GM23338 (cell line): Measurements from ENCODE around the gene TBC1D2B. TPM values are rescaled to one million over a fixed set of nuclear protein-coding genes. Genes with fewer than 3 reads are reported as not detected.
A peak's percentile ranks its signal among the peaks of the same experiment; 100 is the strongest.

Experiments used
- ATAC-seq: fragments of 200-7000 bp; cut with Tn5 transposase; 3 replicates; pipeline ENCODE4 v1.9.1; 2020
- DNase-seq: peaks from one replicate; pipeline ENCODE4 v3.0.0-alpha.2; 2015; ENCODE audit warnings: low spot score
- H2AFZ ChIP-seq: fragments of 200-600 bp; sonication (generic); 2 replicates; pipeline ENCODE4 v1.8.0; 2016; ENCODE audit warnings: antibody characterized with exemption, mild to moderate bottlenecking, moderate library complexity
- H3F3A ChIP-seq: fragments of 200-600 bp; sonication (generic); replicated peaks from 2 replicates; pipeline ENCODE4 v1.8.0; 2017; ENCODE audit warnings: antibody characterized with exemption, mixed run types, low read depth
- H3K27ac ChIP-seq: fragments of 200-600 bp; sonication (generic); 2 replicates; pipeline ENCODE4 v1.6.1; 2016; ENCODE audit warnings: low read depth
- H3K27me3 ChIP-seq: fragments of 200-600 bp; sonication (generic); 2 replicates; pipeline ENCODE4 v1.8.0; 2016; ENCODE audit warnings: mild to moderate bottlenecking, mixed run types, moderate library complexity; ENCODE audit not compliant: insufficient read depth
- H3K36me3 ChIP-seq: fragments of 200-600 bp; sonication (generic); 2 replicates; pipeline ENCODE4 v1.8.0; 2016; ENCODE audit warnings: mild to moderate bottlenecking; ENCODE audit not compliant: insufficient read depth
- H3K4me1 ChIP-seq: fragments of 200-600 bp; sonication (generic); 2 replicates; pipeline ENCODE4 v1.8.0; 2016; ENCODE audit warnings: mild to moderate bottlenecking, moderate library complexity; ENCODE audit not compliant: insufficient read depth
- H3K4me2 ChIP-seq: fragments of 200-600 bp; sonication (generic); 2 replicates; pipeline ENCODE4 v1.7.1; 2017; ENCODE audit warnings: mixed run types
- H3K4me3 ChIP-seq: fragments of 200-600 bp; sonication (generic); 2 replicates; pipeline ENCODE4 v1.6.1; 2016; ENCODE audit warnings: mixed run types
- H3K79me2 ChIP-seq: fragments of 200-600 bp; sonication (generic); replicated peaks from 2 replicates; pipeline ENCODE4 v1.8.0; 2017; ENCODE audit warnings: mild to moderate bottlenecking; ENCODE audit not compliant: insufficient read depth
- H3K9me2 ChIP-seq: fragments of 200-600 bp; sonication (generic); 2 replicates; pipeline ENCODE4 v1.8.0; 2017; ENCODE audit not compliant: insufficient read depth
- H4K20me1 ChIP-seq: fragments of 200-600 bp; sonication (generic); replicated peaks from 2 replicates; pipeline ENCODE4 v1.8.0; 2017; ENCODE audit warnings: mild to moderate bottlenecking; ENCODE audit not compliant: insufficient read depth
- H3K27ac Mint-ChIP-seq: 2 replicates; pipeline ENCODE4 v1.8.0; 2020; ENCODE audit warnings: inconsistent platforms, mild to moderate bottlenecking, moderate library complexity, mixed read lengths
- H3K27me3 Mint-ChIP-seq: 3 replicates; pipeline ENCODE4 v1.8.0; 2022; ENCODE audit warnings: low read depth, mild to moderate bottlenecking, moderate library complexity, mixed read lengths, inconsistent platforms; ENCODE audit not compliant: insufficient read depth, poor library complexity
- H3K36me3 Mint-ChIP-seq: 3 replicates; pipeline ENCODE4 v1.8.0; 2021; ENCODE audit warnings: low read depth, mild to moderate bottlenecking, inconsistent platforms, moderate library complexity, mixed read lengths
- H3K4me1 Mint-ChIP-seq: 3 replicates; pipeline ENCODE4 v1.8.0; 2020; ENCODE audit warnings: mild to moderate bottlenecking, inconsistent platforms, mixed read lengths
- H3K4me3 Mint-ChIP-seq: 3 replicates; pipeline ENCODE4 v1.8.0; 2021; ENCODE audit warnings: moderate library complexity, mild to moderate bottlenecking, inconsistent platforms, mixed read lengths
- H3K9me3 Mint-ChIP-seq: 3 replicates; pipeline ENCODE4 v1.8.0; 2020; ENCODE audit warnings: moderate library complexity, mild to moderate bottlenecking, inconsistent platforms, mixed read lengths
- EZH2phosphoT487 ChIP-seq: fragments of 200-600 bp; sonication (generic); IDR thresholded peaks from one replicate; pipeline ENCODE4 v1.8.1; 2018; ENCODE audit warnings: antibody characterized with exemption; ENCODE audit not compliant: unreplicated experiment
- JUNB ChIP-seq: IDR thresholded peaks from one replicate; pipeline ENCODE4 v1.6.1; 2016; ENCODE audit warnings: antibody characterized with exemption; ENCODE audit not compliant: unreplicated experiment
- long read RNA-seq: library from polyadenylated mRNA; unstranded; transcript quantifications from one replicate; pipeline ENCODE4 v2.0.0, GENCODE V29; 2020; ENCODE audit not compliant: unreplicated experiment
- polyA plus RNA-seq: library from polyadenylated mRNA; unstranded; fragments of >200 nt; fragmentation: Nextera tagmentation; extraction: Ambion mirVana; gene quantifications from 2 replicates; pipeline ENCODE4 v1.2.1, GENCODE V29; 2016
- total RNA-seq: library from RNA; depleted of rRNA; stranded (reverse); fragments of >200 nt; shearing (Covaris generic); gene quantifications from 2 replicates; pipeline ENCODE4 v1.2.3, GENCODE V29; 2014; rRNA removed
- TF ChIP-seq, protein P1 (sequence below), 2 experiments: fragments of 200-600 bp in 1 of 2; sonication (generic) in 1 of 2; conservative IDR thresholded peaks; 2 replicates each; pipeline versions ENCODE4 v1.5.1 to v1.6.1; 2016 to 2017; ENCODE audit warnings: antibody characterized with exemption in 2 of 2, low read depth in 2 of 2, mild to moderate bottlenecking in 2 of 2, moderate library complexity in 1 of 2
- TF ChIP-seq, protein P2 (sequence below): IDR thresholded peaks from one replicate; pipeline ENCODE4 v1.6.1; 2018; ENCODE audit warnings: antibody characterized with exemption; ENCODE audit not compliant: unreplicated experiment
- TF ChIP-seq, protein P3 (sequence below): fragments of 250-450 bp; sonication (Bioruptor Pico); IDR thresholded peaks from 2 replicates; pipeline ENCODE4 v1.5.0; 2020; ENCODE audit warnings: mild to moderate bottlenecking, moderate library complexity

The TBC1D2B gene
- total RNA-seq (17.0 and 17.8 TPM in 2 replicates), polyA plus RNA-seq (3.6 and 5.2 TPM in 2 replicates)
- long read RNA-seq: 0 reads

DNA sequence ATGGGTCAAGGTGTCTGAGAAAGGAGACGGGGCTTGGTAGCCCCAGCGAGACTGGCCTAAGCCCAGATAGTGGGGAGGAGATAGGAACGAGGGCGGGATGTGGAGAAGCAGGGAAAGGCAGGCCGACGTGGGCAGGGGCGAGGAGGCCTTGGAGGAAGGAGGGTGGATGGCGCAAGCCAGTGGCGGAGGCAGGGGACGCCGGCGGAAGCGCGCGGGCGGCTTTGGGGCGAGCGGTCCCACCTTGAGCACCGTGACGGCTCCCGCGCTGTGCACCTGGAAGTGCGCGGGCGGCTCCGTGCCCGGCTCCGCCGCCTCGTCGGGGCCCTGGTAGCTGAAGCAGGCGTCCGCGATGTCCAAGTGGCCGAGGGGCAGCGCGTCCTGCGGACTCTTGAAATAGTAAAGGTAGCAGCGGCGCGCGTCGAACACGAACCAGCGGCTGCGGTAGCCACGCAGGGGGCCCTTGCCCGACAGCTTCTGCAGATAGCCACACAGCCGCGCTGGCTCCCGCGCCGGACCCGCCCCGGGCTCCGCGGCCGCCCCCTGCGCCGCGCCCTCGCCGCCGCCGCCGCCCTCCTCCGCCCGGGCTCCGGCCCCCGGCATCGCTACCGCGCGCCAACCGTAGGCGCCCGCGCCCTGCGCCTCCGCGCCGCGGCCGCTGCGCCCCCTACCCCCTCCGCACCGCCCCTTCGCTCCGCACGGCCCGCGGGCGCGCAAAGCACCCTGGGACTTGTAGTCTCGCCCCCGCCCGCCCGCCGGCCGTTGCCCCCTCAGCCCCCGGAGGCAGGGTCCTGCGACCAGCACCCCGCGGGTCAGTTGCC lies at the start of gene TBC1D2B:
TBC1D2B (minus strand) TSS at position 659 of the 818 bp plus-strand sequence; CDS start at position 600, 59 bp downstream.
- TF ChIP-seq, protein P1, sequence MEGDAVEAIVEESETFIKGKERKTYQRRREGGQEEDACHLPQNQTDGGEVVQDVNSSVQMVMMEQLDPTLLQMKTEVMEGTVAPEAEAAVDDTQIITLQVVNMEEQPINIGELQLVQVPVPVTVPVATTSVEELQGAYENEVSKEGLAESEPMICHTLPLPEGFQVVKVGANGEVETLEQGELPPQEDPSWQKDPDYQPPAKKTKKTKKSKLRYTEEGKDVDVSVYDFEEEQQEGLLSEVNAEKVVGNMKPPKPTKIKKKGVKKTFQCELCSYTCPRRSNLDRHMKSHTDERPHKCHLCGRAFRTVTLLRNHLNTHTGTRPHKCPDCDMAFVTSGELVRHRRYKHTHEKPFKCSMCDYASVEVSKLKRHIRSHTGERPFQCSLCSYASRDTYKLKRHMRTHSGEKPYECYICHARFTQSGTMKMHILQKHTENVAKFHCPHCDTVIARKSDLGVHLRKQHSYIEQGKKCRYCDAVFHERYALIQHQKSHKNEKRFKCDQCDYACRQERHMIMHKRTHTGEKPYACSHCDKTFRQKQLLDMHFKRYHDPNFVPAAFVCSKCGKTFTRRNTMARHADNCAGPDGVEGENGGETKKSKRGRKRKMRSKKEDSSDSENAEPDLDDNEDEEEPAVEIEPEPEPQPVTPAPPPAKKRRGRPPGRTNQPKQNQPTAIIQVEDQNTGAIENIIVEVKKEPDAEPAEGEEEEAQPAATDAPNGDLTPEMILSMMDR (conservative IDR thresholded peaks at IDR 0.05; ENCODE audit: low read depth in 2 of 2): 0 out of 4 replicates have a peak, but pooled peaks of 1 of the 2 experiments have one; percentile 9
- no peak for TF ChIP-seq JUNB
- Mint-ChIP-seq H3K4me1 (peaks cover 17% of the 10 kb centered on the region), H3K27ac (peak within 1 kb of the TSS; percentile 8; the same call in 1 of the 2 replicates), H3K9me3 (no peaks in the 10 kb centered on the region), H3K4me3 (peak within 1 kb of the TSS; percentile 88), H3K36me3 (no peaks in the 10 kb centered on the region), H3K27me3 (peaks cover 8% of the 10 kb centered on the region)
- Histone ChIP-seq H3K9me2 (no peaks in the 10 kb centered on the region), H3F3A (0 out of 2 replicates have a peak, but pooled peaks cover 5% of the 10 kb centered on the region), H3K27me3 (0 out of 2 replicates have a peak, but pooled peaks cover 5% of the 10 kb centered on the region), H3K4me1 (peaks cover 23% of the 10 kb centered on the region), H3K4me2 (peak within 1 kb of the TSS; percentile 92), H4K20me1 (0 out of 2 replicates have a peak, but pooled peaks cover 8% of the 10 kb centered on the region), H2AFZ (peak within 1 kb of the TSS; percentile 98), H3K79me2 (peaks cover 30% of the 10 kb centered on the region), H3K4me3 (peak within 1 kb of the TSS; percentile 89), H3K27ac (no peak within 1 kb of the TSS), H3K36me3 (no peaks in the 10 kb centered on the region)
- DNase-seq (peak; percentile 81), ATAC-seq (peak; percentile 68)

DNA sequence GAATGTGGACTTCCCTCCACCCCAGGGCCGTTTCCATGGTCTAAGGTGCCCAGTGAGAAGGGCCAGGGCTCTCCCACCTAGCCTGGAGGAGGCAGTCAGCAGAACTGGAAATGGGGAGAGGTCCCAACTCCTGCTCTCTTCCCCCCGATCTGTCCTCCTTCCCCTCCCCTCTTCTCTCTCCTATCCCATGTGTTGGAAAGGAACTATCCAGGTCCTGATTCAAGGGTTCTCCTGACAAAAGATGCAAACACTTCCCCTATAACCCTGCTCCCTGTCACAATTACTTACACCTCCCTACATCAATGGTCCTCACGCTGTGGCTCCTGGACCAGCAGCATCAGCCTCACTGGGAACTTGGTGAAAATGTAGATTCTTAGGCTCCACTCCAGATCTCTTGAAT lies 47.8 kb upstream of the TBC1D2B start:
- no peak overlapping the region for H2AFZ ChIP-seq
- TF ChIP-seq EZH2phosphoT487 (no peak), JUNB (no peak)
- TF ChIP-seq, protein P2, sequence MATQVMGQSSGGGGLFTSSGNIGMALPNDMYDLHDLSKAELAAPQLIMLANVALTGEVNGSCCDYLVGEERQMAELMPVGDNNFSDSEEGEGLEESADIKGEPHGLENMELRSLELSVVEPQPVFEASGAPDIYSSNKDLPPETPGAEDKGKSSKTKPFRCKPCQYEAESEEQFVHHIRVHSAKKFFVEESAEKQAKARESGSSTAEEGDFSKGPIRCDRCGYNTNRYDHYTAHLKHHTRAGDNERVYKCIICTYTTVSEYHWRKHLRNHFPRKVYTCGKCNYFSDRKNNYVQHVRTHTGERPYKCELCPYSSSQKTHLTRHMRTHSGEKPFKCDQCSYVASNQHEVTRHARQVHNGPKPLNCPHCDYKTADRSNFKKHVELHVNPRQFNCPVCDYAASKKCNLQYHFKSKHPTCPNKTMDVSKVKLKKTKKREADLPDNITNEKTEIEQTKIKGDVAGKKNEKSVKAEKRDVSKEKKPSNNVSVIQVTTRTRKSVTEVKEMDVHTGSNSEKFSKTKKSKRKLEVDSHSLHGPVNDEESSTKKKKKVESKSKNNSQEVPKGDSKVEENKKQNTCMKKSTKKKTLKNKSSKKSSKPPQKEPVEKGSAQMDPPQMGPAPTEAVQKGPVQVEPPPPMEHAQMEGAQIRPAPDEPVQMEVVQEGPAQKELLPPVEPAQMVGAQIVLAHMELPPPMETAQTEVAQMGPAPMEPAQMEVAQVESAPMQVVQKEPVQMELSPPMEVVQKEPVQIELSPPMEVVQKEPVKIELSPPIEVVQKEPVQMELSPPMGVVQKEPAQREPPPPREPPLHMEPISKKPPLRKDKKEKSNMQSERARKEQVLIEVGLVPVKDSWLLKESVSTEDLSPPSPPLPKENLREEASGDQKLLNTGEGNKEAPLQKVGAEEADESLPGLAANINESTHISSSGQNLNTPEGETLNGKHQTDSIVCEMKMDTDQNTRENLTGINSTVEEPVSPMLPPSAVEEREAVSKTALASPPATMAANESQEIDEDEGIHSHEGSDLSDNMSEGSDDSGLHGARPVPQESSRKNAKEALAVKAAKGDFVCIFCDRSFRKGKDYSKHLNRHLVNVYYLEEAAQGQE: peak; percentile 33
- TF ChIP-seq, protein P3, sequence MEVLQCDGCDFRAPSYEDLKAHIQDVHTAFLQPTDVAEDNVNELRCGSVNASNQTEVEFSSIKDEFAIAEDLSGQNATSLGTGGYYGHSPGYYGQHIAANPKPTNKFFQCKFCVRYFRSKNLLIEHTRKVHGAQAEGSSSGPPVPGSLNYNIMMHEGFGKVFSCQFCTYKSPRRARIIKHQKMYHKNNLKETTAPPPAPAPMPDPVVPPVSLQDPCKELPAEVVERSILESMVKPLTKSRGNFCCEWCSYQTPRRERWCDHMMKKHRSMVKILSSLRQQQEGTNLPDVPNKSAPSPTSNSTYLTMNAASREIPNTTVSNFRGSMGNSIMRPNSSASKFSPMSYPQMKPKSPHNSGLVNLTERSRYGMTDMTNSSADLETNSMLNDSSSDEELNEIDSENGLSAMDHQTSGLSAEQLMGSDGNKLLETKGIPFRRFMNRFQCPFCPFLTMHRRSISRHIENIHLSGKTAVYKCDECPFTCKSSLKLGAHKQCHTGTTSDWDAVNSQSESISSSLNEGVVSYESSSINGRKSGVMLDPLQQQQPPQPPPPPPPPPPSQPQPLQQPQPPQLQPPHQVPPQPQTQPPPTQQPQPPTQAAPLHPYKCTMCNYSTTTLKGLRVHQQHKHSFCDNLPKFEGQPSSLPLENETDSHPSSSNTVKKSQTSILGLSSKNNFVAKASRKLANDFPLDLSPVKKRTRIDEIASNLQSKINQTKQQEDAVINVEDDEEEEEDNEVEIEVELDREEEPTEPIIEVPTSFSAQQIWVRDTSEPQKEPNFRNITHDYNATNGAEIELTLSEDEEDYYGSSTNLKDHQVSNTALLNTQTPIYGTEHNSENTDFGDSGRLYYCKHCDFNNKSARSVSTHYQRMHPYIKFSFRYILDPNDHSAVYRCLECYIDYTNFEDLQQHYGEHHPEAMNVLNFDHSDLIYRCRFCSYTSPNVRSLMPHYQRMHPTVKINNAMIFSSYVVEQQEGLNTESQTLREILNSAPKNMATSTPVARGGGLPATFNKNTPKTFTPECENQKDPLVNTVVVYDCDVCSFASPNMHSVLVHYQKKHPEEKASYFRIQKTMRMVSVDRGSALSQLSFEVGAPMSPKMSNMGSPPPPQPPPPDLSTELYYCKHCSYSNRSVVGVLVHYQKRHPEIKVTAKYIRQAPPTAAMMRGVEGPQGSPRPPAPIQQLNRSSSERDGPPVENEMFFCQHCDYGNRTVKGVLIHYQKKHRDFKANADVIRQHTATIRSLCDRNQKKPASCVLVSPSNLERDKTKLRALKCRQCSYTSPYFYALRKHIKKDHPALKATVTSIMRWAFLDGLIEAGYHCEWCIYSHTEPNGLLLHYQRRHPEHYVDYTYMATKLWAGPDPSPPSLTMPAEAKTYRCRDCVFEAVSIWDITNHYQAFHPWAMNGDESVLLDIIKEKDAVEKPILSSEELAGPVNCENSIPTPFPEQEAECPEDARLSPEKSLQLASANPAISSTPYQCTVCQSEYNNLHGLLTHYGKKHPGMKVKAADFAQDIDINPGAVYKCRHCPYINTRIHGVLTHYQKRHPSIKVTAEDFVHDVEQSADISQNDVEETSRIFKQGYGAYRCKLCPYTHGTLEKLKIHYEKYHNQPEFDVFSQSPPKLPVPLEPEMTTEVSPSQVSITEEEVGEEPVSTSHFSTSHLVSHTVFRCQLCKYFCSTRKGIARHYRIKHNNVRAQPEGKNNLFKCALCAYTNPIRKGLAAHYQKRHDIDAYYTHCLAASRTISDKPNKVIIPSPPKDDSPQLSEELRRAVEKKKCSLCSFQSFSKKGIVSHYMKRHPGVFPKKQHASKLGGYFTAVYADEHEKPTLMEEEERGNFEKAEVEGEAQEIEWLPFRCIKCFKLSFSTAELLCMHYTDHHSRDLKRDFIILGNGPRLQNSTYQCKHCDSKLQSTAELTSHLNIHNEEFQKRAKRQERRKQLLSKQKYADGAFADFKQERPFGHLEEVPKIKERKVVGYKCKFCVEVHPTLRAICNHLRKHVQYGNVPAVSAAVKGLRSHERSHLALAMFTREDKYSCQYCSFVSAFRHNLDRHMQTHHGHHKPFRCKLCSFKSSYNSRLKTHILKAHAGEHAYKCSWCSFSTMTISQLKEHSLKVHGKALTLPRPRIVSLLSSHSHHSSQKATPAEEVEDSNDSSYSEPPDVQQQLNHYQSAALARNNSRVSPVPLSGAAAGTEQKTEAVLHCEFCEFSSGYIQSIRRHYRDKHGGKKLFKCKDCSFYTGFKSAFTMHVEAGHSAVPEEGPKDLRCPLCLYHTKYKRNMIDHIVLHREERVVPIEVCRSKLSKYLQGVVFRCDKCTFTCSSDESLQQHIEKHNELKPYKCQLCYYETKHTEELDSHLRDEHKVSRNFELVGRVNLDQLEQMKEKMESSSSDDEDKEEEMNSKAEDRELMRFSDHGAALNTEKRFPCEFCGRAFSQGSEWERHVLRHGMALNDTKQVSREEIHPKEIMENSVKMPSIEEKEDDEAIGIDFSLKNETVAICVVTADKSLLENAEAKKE (CRISPR knock-in tag): no peak

More for the DNA sequence above, 47.8 kb upstream of the TBC1D2B start:
- Histone ChIP-seq H3K4me2 (no peak overlapping the region), H4K20me1 (no peaks in the 10 kb centered on the region; the same call in 1 of the 2 replicates), H3F3A (0 out of 2 replicates have a peak, but pooled peaks cover 2% of the 10 kb centered on the region), H3K27ac (no peak overlapping the region), H3K4me3 (no peak overlapping the region), H3K4me1 (peaks cover 16% of the 10 kb centered on the region; the same call in 1 of the 2 replicates), H3K36me3 (no peaks in the 10 kb centered on the region), H3K9me2 (no peaks in the 10 kb centered on the region), H3K79me2 (peaks cover 3% of the 10 kb centered on the region; the same call in 1 of the 2 replicates), H3K27me3 (no peaks in the 10 kb centered on the region)
- ATAC-seq: no peak
- Mint-ChIP-seq H3K27ac (no peak overlapping the region), H3K9me3 (no peaks in the 10 kb centered on the region), H3K27me3 (peaks cover 7% of the 10 kb centered on the region), H3K4me3 (no peak overlapping the region; the same call in 2 of the 3 replicates), H3K36me3 (peaks cover 8% of the 10 kb centered on the region; the same call in 1 of the 3 replicates), H3K4me1 (peaks cover 38% of the 10 kb centered on the region)
- no peak for DNase-seq
